Activated T-helper 17 cell treated with anti-CD3 and anti-CD28 coated beads, Interleukin-2, amount 50 U/mL, for 72 hours (primary cell): ENCODE data around the gene NDRG2. TPM values are rescaled to one million over a fixed set of nuclear protein-coding genes. Genes with fewer than 3 reads are reported as not detected.

Experiments
- ATAC-seq: fragments of 150-1000 bp; cut with Tn5 transposase; replicated peaks from 2 replicates; pipeline ENCODE4 v1.10.0; 2021; ENCODE audit warnings: mild to moderate bottlenecking, moderate library complexity
- H3K27ac Mint-ChIP-seq: one replicate; pipeline ENCODE4 v1.8.0; 2022; ENCODE audit warnings: mixed read lengths
- H3K27me3 Mint-ChIP-seq: one replicate; pipeline ENCODE4 v1.8.0; 2022; ENCODE audit warnings: mixed read lengths
- H3K36me3 Mint-ChIP-seq: one replicate; pipeline ENCODE4 v1.8.0; 2022; ENCODE audit warnings: low read depth, mild to moderate bottlenecking, mixed read lengths
- H3K4me1 Mint-ChIP-seq: one replicate; pipeline ENCODE4 v1.8.0; 2022; ENCODE audit warnings: mixed read lengths
- H3K4me3 Mint-ChIP-seq: one replicate; pipeline ENCODE4 v1.8.0; 2022; ENCODE audit warnings: mild to moderate bottlenecking, mixed read lengths
- H3K9me3 Mint-ChIP-seq: one replicate; pipeline ENCODE4 v1.8.0; 2022; ENCODE audit warnings: mixed read lengths
- total RNA-seq, 2 donors: library from RNA; stranded (reverse); gene quantifications; one replicate each; pipeline ENCODE4 v1.2.3, GENCODE V29; 2022

NDRG2 gene
- total RNA-seq, 2 donors from 2014 or later: 4.1 to 5.4 TPM

DNA sequence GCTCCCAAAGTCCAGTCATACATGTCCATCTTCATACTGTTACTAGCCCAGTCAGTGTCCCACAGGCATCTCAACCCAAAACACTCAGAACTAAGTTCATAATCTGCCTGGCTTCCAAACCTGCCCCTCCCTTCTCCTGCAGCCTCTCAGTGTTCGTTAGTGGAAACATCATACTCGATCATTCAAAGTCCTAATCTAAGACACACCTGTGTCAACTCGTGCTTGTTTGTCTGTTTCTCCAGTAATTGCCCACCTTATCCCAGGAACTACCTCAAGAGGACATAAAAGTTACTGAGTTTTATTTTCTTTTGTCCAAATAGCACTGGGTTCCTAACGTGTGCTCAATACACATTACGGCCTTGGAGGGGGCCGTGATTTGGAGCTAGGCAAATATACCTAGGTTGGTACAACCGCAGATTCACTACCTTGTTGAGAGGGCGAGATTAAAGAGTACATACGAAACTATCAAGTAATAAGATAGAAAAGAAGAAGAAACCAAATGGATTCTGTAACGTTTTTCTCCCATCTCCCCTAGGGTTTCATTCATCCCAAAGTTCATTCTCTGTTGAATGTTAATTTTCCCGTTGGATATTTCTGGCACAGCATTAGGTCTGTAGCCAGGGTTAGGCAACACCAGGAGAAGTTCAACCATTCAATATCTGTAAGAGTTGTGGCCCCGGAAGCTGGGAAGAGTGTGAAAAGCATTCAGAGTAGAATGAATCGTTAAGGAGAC is 35.9 kb upstream of the NDRG2 start:
- H3K36me3 Mint-ChIP-seq: no peaks in the 10 kb centered on the region
- H3K4me3 Mint-ChIP-seq: no peak overlapping the region
- no peak overlapping the region for H3K27ac Mint-ChIP-seq
- peaks cover 24% of the 10 kb centered on the region for H3K27me3 Mint-ChIP-seq
- no peaks in the 10 kb centered on the region for H3K9me3 Mint-ChIP-seq
- ATAC-seq: no peak
- H3K4me1 Mint-ChIP-seq: no peaks in the 10 kb centered on the region

DNA sequence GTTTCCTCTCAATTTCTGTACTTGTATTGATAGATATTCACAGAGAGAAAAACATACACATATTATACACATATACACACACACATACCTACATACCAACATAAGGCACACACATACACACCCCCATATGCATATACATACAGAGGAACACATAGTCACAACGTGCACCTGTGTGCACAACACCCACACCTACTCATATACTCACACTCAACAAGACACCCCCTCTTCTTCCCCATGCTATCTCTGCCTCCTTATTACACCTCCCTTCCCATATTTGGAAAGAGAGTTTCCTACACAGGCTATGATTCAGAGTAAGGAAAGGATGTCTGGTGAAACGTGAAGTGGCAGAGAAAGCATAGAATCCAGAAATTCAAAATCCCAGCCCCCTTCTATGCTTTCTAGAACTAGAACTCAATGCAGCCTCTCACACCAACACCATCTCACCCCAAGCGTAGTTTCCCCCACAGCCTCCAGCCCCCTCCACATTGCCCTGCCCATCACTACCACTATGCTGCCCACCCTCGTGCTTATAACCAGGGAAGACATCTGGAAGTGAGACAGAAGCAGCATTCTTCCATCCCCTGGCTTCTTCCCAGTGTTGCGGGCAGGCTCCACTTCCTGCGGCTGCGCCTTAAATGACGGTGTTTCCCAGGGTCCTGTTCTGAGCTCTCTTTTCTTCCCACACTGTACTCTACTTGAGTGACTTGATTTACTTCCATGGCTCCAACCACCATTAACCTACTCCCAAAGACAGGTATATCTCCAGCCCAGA is 35.2 kb upstream of the NDRG2 start:
- no peaks in the 10 kb centered on the region for H3K36me3 Mint-ChIP-seq
- ATAC-seq: no peak
- H3K27ac Mint-ChIP-seq: no peak overlapping the region
- no peak overlapping the region for H3K4me3 Mint-ChIP-seq
- no peaks in the 10 kb centered on the region for H3K4me1 Mint-ChIP-seq
- H3K27me3 Mint-ChIP-seq: peaks cover 18% of the 10 kb centered on the region
- H3K9me3 Mint-ChIP-seq: no peaks in the 10 kb centered on the region

DNA sequence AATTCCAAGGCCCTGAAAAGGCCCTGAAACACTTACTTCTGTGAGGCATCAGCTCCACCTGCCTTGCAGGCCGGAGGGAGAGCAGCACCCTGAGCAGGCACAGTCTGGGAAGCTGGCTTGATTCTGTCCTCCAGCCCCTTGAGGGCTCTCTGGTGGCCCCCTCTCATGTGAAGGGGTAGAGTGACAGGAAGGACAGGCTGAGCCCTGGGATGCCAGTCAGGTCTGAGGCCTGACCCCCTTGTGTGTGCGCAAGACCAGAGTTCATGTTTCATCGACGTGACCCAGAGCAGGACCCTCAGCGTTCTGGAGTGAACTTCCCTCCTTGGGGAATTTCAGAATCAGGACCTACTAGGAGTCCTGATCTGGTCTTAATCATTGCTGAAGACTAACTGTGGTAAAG is 34.0 kb upstream of the NDRG2 start:
- Mint-ChIP-seq H3K27me3 (peaks cover 18% of the 10 kb centered on the region), H3K4me3 (no peak overlapping the region), H3K36me3 (no peaks in the 10 kb centered on the region), H3K4me1 (no peaks in the 10 kb centered on the region), H3K27ac (no peak overlapping the region), H3K9me3 (no peaks in the 10 kb centered on the region)
- ATAC-seq: no peak

DNA sequence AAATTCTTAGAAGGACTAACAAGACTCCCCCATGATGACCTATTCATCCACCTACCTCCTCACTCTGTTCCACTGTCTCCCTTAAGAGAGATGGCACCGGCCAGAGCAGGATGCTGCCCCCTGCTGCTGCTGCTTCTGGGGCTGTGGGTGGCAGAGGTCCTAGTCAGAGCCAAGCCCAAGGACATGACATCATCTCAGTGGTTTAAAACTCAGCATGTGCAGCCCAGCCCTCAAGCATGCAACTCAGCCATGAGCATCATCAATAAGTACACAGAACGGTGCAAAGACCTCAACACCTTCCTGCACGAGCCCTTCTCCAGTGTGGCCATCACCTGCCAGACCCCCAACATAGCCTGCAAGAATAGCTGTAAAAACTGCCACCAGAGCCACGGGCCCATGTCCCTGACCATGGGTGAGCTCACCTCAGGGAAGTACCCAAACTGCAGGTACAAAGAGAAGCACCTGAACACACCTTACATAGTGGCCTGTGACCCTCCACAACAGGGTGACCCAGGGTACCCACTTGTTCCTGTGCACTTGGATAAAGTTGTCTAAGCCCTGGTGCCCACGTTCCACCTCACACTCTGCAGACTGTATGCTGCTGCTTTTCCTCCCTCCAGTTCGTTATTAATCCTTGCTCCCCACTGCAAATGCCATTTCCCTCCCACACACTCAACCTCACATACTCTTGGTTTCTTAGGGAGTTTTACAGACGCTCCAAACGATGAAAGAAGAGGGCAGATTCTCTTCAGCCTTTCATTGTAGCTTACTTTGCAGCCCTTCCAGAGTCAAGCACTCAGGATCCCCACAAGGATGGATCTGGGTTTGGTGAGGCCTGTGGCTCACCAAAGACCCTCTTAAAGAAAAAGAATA is 33.2 kb upstream of the NDRG2 start, which contains the start of gene RNASE8:
Gene RNASE8, plus strand, starts transcription at position 20 of the 873 bp plus-strand sequence. Its CDS starts 71 bp downstream, at position 91.
- Mint-ChIP-seq H3K27me3 (peaks cover 18% of the 10 kb centered on the region), H3K4me1 (no peaks in the 10 kb centered on the region)
- ATAC-seq: peak; percentile 73

DNA sequence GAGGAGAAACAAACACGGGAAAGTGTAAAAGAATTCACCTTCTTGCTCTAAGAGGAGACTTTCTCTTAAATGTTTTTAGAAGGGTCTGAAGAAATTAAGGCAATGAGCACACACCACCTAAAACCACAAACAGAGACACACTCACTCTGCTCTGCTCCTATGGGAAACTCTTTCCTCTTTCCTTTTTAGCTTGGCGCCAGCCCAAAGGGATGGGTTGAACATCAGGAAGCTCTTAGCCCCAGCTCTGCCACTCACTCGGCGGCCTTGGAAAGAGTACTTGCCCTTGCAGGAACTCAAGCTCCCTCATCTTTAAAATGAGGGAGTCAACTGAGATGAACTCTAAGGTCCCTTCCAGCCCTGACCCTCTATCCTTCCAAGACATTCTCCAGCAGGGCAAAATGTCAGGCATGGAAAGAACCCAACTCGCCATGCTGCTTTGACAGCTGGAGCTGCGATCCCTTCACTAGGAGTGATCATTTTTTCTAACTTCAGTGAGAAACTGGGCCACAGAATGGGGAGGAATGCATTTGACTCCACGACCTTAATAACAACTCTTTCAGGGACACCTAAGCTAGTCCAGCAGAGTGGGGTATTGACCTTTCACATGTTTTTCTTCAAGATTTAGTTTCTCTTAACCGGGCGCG is 31.8 kb upstream of the NDRG2 start:
- Mint-ChIP-seq H3K27ac (no peak overlapping the region), H3K36me3 (no peaks in the 10 kb centered on the region), H3K27me3 (peaks cover 17% of the 10 kb centered on the region), H3K4me3 (no peak overlapping the region), H3K4me1 (no peaks in the 10 kb centered on the region), H3K9me3 (no peaks in the 10 kb centered on the region)
- ATAC-seq: no peak

More for the DNA sequence above, 33.2 kb upstream of the NDRG2 start, which contains the start of gene RNASE8:
- Mint-ChIP-seq H3K27ac (no peak within 1 kb of the TSS), H3K4me3 (no peak within 1 kb of the TSS), H3K9me3 (no peaks in the 10 kb centered on the region), H3K36me3 (no peaks in the 10 kb centered on the region)

DNA sequence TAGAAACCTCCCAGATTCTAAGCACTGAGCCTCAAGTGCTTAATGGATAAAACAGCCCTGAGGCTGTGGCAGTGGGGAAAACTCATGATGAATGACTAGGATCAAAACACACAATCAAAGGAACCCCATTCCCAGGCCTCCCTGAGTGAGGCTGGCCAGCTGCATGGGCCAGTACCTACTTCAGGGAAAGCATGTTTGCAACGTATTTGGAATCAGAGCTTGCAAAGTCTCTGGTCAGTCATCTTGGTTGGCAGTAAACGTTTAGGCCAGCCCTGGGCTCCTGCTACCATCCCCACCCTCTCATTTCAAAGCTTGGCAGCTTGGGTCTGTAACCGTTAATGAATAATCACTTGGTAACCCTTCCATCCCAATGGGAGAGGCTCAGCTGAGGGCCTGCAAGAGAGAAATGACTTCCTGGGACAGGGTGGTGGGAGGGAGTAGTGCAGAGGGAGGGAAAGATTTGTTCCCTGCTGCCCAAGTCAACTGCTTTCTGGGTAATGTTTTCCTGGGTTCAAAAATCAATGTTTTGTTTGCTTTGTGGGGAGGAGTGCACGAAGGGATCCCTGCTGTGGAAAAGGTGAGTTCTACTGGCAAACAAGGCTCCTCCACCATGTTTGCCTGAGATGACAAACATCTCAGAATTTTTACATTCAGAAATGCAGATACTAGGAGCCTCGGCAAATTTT is 30.7 kb upstream of the NDRG2 start:
- Mint-ChIP-seq H3K9me3 (no peaks in the 10 kb centered on the region), H3K4me1 (no peaks in the 10 kb centered on the region), H3K27me3 (peaks cover 15% of the 10 kb centered on the region), H3K27ac (no peak overlapping the region), H3K36me3 (no peaks in the 10 kb centered on the region), H3K4me3 (no peak overlapping the region)
- ATAC-seq: no peak

DNA sequence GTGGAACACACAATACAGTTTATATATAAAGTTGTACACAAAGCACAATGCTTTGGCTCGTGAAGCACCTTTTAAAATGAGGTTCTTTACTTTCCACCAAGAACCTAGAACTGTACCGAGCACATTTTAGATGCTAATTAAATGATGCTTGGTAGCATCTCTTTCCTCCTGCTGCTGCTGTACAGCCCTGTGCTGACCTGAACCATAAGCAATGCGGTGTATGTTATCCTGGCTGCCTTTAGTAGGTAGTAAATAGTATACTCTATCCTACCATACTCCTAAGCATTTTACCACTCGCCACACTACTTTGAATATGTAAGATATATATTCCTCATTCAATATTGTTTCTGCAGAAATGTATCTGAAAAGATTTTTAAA is 29.9 kb upstream of the NDRG2 start:
- Mint-ChIP-seq H3K27ac (no peak overlapping the region), H3K4me1 (no peaks in the 10 kb centered on the region), H3K27me3 (peaks cover 7% of the 10 kb centered on the region), H3K9me3 (no peaks in the 10 kb centered on the region), H3K36me3 (no peaks in the 10 kb centered on the region), H3K4me3 (no peak overlapping the region)
- no peak for ATAC-seq

DNA sequence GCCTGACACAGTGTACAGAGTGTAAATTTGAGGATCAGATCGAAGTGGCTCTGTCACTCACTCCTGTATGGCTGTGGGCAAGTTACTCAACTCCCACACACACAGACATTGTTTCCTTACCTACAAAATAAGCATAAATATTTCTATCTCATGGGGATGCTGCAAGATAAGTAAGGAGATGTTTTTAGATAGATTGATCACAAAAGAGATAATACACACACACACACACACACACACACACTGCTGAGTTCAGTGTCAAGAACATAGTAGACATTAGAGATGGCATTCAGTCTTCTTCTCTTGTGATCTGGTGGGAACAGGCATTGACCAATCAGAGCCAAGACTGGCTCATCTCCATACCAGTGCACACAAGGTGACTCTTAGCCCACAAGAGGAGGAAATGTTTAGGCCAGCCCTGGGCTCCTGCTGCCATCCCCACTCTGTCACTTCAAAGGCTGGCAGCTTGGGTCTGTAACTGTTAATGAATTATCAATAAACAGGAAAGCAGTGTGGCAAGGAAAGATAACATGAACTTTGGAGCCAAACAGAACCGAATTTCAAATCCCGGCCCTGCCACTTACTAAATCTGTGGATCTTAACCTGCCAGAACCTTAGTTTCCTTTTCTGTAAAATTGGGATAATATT is 29.4 kb upstream of the NDRG2 start:
- H3K27me3 Mint-ChIP-seq: peaks cover 5% of the 10 kb centered on the region
- no peaks in the 10 kb centered on the region for H3K36me3 Mint-ChIP-seq
- H3K4me3 Mint-ChIP-seq: no peak overlapping the region
- peak; percentile 76 for ATAC-seq
- H3K27ac Mint-ChIP-seq: no peak overlapping the region
- H3K9me3 Mint-ChIP-seq: no peaks in the 10 kb centered on the region
- H3K4me1 Mint-ChIP-seq: no peaks in the 10 kb centered on the region

DNA sequence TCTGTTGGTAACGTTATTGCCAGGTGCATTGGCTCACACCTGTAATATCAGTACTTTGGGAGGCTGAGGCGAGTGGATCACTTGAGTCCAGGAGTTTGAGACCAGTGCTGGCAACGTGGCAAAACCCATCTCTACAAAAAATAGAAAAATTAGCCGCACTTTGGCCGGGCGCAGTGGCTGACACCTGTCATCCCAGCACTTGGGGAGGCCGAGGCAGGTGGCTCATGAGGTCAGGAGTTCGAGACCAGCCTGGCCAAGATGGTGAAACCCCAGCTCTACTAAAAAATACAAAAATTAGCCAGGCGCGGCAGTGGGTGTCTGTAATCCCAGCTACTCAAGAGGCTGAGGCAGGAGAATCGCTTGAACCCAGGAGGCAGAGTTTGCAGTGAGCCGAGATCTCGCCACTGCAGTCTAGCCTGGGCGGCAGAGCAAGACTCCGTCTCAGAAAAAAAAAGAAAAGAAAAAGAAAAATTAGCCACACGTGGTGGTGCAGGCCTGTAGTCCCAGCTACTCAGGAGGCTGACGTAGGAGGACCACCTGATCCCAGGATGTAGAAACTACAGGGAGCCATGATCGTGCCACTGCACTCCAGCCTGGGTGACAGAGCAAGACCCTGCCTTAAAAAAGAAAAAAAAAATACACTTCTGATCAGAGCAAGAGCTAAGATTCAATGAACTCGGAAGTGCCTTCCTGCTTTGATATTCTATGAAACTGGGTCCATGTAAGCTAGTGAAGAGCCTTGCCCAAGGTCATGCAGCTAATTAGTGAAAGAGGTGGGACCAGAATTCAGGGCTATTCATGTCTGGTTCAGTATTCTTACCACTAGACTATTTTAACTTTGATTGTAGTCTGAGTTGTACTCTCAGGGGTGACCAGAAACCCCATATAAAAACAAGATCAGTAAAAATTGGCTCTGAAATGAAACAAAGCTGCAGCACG is 28.6 kb upstream of the NDRG2 start:
- no peak for ATAC-seq
- H3K9me3 Mint-ChIP-seq: no peaks in the 10 kb centered on the region
- H3K4me3 Mint-ChIP-seq: no peak overlapping the region
- H3K27me3 Mint-ChIP-seq: peaks cover 5% of the 10 kb centered on the region
- no peaks in the 10 kb centered on the region for H3K4me1 Mint-ChIP-seq
- H3K27ac Mint-ChIP-seq: no peak overlapping the region
- no peaks in the 10 kb centered on the region for H3K36me3 Mint-ChIP-seq

DNA sequence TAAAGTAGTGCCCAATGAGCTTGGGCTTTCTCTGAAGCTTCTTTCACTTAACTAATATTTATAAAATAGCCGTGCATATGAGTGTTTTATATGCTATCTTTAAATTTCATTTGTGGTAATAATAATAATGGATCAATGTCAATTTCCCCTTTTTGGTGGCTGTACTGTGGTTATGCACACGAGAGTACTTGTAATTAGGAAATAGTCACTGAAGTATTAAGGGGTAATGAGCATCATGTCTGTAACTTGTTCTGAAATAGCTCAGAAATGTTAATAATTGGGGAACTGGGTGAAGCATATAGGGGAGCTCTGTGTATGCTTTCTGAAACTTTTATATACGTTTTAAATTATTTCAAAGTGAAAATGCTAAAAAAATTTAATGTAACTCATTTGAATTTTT is 25.7 kb upstream of the NDRG2 start:
- Mint-ChIP-seq H3K9me3 (no peaks in the 10 kb centered on the region), H3K36me3 (no peaks in the 10 kb centered on the region), H3K4me3 (no peak overlapping the region), H3K27ac (no peak overlapping the region), H3K27me3 (peaks cover 5% of the 10 kb centered on the region), H3K4me1 (no peaks in the 10 kb centered on the region)
- ATAC-seq: no peak

DNA sequence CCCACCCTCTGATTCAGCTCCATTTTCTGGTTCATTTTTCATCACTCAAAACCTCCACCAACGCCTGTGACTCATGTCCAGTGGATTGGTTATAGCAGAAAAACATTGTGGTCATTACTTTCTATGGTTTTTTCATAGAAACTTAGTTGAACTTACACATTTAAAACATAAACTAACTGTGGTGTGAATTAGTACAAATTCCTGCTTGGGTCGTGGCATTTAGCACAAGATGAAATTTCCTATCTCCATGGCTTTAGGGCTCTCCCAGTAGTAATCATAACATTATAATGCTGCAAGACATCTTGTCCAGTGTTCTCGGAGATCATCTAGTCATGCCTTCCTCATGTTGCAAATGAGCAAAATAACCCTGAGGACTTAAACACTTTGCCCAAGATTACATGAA is 24.4 kb upstream of the NDRG2 start:
- H3K27ac Mint-ChIP-seq: no peak overlapping the region
- no peak overlapping the region for H3K4me3 Mint-ChIP-seq
- peaks cover 10% of the 10 kb centered on the region for H3K4me1 Mint-ChIP-seq
- no peaks in the 10 kb centered on the region for H3K9me3 Mint-ChIP-seq
- no peaks in the 10 kb centered on the region for H3K36me3 Mint-ChIP-seq
- H3K27me3 Mint-ChIP-seq: peaks cover 5% of the 10 kb centered on the region
- peak; percentile 72 for ATAC-seq

DNA sequence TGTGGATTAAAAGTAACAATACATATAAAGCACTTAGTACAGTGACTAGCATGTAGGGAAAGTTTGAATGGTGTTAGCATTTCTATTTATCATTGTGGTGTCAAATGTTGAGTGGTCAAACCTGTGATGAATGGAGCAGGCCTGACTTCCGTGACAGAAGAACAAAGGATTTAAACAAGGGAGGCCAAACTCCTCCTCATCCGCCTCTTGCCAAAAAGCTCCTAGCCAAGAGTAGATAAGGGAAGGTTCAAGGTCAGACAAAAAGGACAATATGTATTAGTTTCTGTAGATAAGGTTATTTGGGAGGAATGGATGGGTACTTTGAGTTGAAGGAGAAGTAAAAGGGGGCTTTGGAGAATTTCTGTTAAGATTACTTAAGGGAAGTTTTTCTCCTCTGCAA is 23.8 kb upstream of the NDRG2 start:
- Mint-ChIP-seq H3K4me3 (no peak overlapping the region), H3K27ac (no peak overlapping the region), H3K4me1 (peaks cover 12% of the 10 kb centered on the region), H3K27me3 (peaks cover 5% of the 10 kb centered on the region), H3K36me3 (no peaks in the 10 kb centered on the region), H3K9me3 (no peaks in the 10 kb centered on the region)
- ATAC-seq: no peak
